Activated gamma-delta T cell (primary cell): Measurements from ENCODE around the gene PCSK1.
"Not testable (repeated sequence)": the region's sequence is repeated elsewhere in the genome, so short reads cannot be mapped to it uniquely, and the experiment has no call there.

Source experiments
- DNase-seq: peaks from one replicate; lab custom pipeline; 2025; lab: John Stamatoyannopoulos, UW

Gene PCSK1

GRCh38 chr5:96426831-96427230 lies 6.2 kb downstream of the PCSK1 start:
- DNase-seq, result no peak

- DNase-seq, result no peak
Observed at GRCh38 chr5:96425443-96425842, 7.6 kb downstream of the PCSK1 start.

DNA sequence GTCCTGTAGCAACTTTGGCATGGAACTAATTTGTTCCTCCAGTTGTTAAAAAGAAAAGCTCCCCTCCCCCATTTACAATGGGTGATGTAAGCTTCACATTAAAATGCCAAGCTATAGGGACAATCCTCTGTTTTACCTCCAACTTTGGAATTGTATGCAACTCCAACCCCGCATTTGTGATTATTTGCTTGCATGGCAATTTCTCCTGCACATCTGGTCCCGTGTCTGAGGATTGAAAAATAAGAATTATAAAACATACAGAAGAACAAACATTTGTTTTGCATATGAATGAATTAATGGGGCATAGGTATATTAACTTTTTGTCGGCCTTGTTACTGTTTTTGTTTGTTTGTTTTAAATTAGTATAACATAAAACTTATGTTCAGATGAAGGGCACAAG lies 17.2 kb downstream of the PCSK1 start:
- no peak for DNase-seq

DNA sequence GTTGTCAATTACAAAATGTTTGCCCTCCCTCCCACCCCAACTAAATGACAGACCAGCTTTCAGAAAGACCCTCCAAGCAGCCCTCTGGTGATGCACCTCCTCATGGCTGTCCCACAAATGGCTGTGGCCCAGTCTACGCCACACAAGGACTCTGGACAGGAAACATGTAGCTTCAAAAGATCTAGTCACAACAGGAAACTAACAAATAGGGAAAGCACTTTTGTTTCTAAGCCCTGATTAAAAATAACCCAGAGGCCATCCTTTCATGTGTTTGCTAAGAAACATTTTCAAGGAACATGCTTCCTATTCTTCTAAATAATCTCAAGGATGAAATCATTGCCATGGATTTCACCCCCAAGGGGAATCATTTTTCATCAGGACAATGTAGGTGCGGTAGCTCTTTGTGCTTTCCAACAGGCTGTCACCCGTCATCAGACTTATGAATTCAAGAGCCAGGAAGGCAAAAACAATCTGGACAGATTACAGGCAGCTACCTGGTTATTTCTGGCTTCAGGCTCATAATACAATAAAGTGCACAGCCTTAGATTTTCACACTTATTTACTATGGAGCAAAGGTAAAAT lies 20.1 kb downstream of the PCSK1 start:
- DNase-seq, result no peak

DNA sequence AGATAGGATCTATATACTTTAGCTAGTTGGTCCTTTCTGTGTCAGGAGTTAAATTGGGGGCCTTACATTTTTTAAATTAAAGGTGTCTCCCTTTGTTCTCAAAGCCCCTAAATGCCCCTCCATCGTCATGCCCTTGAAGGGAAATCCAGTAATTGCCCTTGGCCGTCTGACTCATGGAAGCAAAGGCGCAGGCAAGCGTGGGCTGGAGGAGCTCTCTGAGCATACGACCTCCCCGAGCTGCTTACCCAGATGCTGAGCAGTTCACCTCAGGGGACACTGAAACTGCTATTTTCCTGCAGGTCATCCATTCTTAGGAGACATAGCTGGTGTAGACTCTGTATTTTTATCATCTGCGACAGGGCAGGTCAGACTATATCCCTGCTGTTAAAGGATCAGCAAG lies 23.0 kb downstream of the PCSK1 start:
- no peak for DNase-seq

DNA sequence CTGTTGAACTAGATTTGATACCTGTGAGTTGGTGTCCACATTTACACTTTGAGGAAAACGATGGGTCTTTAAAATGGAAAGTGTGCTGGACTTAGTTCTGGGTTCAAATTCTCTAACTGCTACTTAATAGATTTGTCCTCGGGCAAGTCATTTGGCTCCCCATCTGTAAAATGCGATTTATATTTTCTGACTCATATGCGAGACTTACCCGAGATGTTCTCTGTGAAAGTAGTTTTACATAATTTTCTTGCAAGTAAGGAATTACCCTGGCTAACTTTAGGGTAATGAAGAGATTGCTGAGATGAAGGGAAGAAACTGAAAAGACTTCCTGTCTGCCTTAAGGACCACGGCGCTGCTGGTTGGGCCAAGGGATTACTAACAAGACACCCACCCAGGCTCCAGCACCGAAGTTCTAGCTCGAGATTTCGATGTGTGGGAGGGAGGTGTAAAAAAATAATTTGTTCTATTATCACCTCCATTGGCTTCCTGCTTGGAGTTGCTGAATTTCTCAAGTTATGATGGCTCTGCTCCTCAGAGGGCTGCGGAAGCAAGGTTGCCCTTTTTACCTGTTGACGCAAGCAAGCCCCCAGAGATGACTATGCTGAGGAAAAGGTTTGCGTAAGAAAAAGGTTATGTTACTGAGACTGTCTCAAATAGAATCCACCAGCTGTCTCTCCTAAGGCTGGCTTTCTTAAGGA lies 24.1 kb downstream of the PCSK1 start:
- DNase-seq, result no peak

- DNase-seq, result no peak
Observed at GRCh38 chr5:96408210-96408777, 24.8 kb downstream of the PCSK1 start.

- no peak for DNase-seq
Observed at GRCh38 chr5:96407436-96407835, 25.6 kb downstream of the PCSK1 start.

DNA sequence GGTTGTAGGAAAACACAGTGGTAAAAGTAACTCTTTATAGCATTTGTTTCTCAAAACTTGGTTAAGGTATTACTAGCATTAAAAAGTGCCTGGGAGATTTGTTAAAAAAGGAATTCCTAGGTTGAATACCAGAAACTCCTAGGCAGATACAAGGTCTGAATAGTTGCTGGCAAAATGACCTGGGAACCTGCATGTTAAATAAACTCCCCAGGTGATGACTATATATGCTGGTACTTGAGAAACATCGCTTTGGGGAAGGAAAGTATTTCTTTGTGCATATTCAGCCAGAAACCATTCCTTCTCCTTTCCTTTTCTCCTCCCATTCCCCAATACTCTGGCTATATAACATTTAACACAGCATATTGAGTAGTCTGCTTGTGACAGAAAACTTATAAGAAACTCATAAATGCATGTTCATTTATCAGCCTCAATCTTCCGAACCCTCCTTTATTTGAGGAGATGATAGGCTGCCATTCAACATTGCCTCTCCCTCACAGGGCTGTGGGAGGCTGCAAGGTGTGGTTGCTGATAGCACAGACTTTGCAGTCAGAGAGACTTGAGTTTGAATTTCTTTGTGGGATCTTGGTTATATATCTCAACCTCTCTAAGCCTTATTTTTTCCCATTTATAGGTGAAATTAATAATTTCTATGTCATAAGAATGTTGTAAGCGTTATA lies 28.7 kb downstream of the PCSK1 start:
- DNase-seq, result no peak

GRCh38 chr5:96402500-96402899 lies 30.5 kb downstream of the PCSK1 start:
- DNase-seq, result no peak

DNA sequence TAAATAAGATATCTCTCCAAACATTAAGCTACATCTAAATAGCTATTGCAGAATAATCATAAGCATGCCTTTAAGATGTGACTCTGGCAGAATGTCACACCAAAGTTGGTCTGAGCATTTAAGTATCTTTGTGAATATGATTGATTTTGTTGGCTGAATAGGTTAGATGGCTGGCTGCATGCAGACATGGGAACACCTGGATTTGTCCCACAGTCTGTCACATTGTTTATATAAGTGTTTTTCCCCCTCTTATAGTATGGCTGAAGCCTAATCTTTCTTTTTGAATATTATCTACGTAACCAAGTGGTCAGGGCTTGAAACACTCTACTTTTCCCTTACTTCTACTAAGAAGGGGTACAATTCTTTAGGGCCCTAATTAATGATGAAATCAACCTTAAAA lies 36.2 kb downstream of the PCSK1 start:
- no peak for DNase-seq

DNA sequence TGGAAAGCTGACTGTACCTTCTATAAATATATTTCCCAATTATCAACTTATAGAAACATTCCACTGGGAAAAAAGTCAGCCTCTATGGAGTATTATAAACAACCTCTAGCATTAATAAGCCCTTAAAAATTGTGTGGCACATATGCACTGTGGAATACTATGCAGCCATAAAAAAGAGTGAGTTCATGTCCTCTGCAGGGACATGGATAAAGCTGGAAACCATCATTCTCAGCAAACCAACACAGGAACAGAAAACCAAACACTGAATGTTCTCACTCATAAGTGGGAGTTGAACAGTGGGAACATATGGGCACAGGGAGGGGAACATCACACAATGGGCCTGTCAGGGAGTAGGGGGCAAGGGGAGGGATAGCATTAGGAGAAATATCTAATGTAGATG lies 37.8 kb downstream of the PCSK1 start:
- not testable (repeated sequence) for DNase-seq

DNA sequence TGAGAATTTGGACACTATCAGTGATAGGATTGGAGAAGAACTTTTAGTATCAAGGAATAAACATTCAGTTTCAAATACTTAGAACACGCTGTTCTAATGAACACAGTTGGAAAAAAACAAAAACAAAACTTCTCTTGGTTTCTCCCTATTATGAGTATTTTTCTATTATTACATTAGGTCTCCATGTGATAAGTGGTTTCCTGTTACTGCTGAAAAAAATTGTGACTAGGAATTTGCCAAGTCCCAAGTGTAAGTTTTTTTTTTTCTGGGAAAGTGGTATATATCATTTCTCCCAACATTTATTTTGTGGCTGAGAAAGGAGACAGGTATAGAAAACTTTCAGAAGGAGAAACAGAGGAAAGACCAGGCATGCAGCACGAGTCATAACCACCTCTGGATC lies 41.1 kb downstream of the PCSK1 start:
- no peak for DNase-seq

DNA sequence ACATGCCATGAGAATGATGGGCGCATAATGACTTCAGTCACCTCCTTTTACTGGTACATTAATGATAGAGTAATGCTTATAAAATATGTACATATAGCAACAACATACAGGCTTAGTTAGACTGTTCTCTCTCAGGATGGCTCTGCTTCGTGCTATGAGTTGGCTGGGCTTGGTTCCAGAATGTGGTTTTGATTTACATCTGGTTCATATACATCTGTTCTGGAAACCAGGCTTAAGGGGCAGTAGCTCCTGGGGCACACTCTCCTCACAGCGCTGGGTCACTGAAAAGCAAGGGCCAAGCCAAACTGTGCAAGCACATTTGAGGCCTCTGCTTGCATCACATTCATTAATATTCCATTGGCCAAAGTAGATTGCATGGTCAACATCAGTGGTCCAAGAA lies 44.9 kb downstream of the PCSK1 start:
- no peak for DNase-seq

- DNase-seq, result no peak
Observed at GRCh38 chr5:96387616-96388015, 45.4 kb downstream of the PCSK1 start.

- DNase-seq, result no peak
Observed at GRCh38 chr5:96385538-96385937, 47.5 kb downstream of the PCSK1 start.

DNA sequence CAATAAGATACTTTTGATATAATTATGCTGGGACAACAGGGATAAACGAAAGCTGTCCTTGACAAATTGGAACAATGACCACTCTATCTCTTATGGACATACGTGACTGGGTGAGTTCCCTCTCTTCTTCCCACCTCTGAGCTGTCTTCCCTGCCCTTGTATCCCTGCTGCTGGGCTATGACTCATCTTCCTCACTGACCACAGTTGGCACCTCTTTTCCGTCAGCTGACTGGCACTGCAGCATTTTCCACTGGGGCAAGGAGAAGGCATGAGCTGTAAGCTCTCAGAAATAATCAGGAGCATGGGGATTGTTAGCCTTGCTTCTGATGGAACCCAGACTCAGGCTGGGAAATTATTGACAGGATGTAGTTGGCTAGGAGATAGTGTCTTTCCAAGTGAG lies 48.7 kb downstream of the PCSK1 start:
- no peak for DNase-seq

DNA sequence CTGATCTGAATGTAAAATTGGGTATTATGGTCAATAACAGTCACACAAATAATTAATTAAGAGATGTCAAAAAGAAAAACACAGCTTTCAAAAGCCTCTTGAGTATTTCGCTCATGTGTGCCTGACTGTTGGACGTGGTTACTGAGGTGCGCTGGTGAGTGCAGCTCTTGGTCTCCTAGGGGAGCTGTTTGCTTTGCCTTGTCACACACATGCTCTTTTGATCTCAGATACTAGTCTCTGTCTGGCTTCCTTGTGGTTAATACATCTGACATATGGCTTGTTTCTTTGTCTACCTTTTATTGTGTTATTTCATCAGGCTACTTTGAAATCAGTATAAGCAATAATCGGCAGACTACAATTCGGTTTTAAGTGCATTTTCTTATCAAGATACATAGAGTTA lies 51.5 kb downstream of the PCSK1 start:
- DNase-seq, result no peak

DNA sequence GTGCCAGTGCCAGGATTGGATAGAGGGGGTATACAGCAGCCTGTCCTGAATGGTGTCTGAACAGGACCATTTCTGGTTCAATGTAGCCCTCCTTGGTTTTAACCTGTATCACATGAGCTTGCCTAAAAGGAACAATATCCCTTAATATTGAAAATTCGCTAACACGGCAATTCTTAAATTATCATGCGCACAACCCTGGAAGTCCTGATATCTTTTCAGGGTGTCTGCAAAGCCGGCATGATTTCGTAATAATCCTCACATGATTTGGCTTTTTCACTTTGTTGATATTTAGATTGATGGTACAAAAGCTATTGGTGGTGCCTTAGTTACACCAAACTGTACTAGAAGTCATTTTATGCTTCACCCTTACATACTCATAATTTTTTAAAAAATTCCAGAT lies 53.2 kb downstream of the PCSK1 start:
- no peak for DNase-seq

DNA sequence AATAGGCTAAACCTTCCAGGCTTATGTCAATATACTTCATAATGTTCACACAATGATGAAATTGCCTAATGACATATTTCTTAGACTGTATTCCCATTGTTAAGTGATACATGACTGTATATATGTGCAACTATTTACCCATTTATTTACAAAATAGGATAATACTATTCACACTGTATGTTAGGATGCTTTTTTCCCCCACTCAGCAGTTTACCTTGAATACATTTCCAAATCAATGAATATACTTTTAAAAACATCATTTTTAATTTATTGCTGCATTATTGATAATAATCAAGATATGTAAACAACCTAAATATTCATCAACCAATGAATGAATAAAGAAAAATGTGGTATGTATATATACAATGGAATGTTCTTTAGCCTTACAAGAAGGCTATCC lies 55.5 kb downstream of the PCSK1 start:
- no peak for DNase-seq

- DNase-seq, result no peak
Observed at GRCh38 chr5:96377167-96377566, 55.9 kb downstream of the PCSK1 start.

DNA sequence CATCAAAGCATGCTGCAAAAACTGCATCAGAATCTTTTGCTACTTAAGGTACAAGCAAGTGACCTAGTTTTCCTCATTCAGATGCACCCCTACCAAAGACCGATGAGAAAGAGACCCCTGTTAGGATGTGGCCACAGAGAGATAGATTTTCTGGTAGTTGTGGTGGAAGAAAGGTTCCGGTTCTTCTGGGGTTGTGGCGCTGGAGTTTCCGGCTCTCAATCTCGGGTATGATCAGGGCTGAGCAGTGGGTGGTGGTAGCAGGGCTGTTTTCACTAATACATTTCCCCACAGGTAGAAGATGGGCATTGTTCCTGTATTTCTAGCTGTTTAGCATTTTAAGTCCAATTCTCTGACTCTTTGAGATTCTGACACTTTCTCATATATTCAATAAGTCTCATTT lies 58.4 kb downstream of the PCSK1 start:
- no peak for DNase-seq

- no peak for DNase-seq
Observed at GRCh38 chr5:96373381-96373733, 59.7 kb downstream of the PCSK1 start.
